Suprapubic skin (tissue), 4 donors: ENCODE measurements around the gene ARFGEF3. TPM values are rescaled to one million over a fixed set of nuclear protein-coding genes. Genes with fewer than 3 reads are reported as not detected.

Source experiments
- DNase-seq, 2 donors: peaks; one replicate each; pipeline ENCODE4 v3.0.0-alpha.2; 2019; ENCODE audit warnings: low spot score in 2 of 2
- H3K27ac ChIP-seq: fragments of 200-600 bp; sonication (generic); one replicate; pipeline ENCODE4 v1.5.1; 2019
- H3K27me3 ChIP-seq: fragments of 200-600 bp; sonication (generic); one replicate; pipeline ENCODE4 v1.5.1; 2019
- H3K36me3 ChIP-seq: fragments of 200-600 bp; sonication (generic); one replicate; pipeline ENCODE4 v1.5.1; 2019
- H3K4me1 ChIP-seq: fragments of 200-600 bp; sonication (generic); one replicate; pipeline ENCODE4 v1.5.1; 2019
- H3K4me3 ChIP-seq: fragments of 200-600 bp; sonication (generic); one replicate; pipeline ENCODE4 v1.5.1; 2019; ENCODE audit warnings: mild to moderate bottlenecking
- H3K9me3 ChIP-seq: fragments of 200-600 bp; sonication (generic); one replicate; pipeline ENCODE4 v1.5.1; 2019
- EP300 ChIP-seq: sonication (generic); formaldehyde crosslinking; IDR thresholded peaks from one replicate; pipeline ENCODE4 v1.6.1; 2017; ENCODE audit warnings: antibody characterized with exemption
- POLR2A ChIP-seq, 2 donors: fragments of 450-650 bp; IDR thresholded peaks; one replicate each; pipeline ENCODE4 v1.6.1; 2017; ENCODE audit warnings: antibody characterized with exemption in 2 of 2, mild to moderate bottlenecking in 2 of 2, moderate library complexity in 2 of 2
- POLR2AphosphoS5 ChIP-seq, 3 donors: sonication (generic); formaldehyde crosslinking; IDR thresholded peaks; one replicate each; pipeline ENCODE4 v1.6.1; 2017; ENCODE audit warnings: antibody characterized with exemption in 3 of 3
- WGBS: methylation state at CpG from one replicate; pipeline ENCODE4 v1.1.5; 2018; 5-methylcytosine and 5-hydroxymethylcytosine counted together
- total RNA-seq, 4 donors: library from RNA; depleted of rRNA; stranded (reverse); fragments of >200 nt; gene quantifications; one replicate each; pipeline ENCODE4 v1.1.0, GENCODE V29; 2016
- TF ChIP-seq, protein P1 (sequence below), 2 donors: fragments of 200-600 bp in 1 of 2; fragments of 450-650 bp in 1 of 2; sonication (generic) in 1 of 2; IDR thresholded peaks; one replicate each; pipeline ENCODE4 v1.5.1; 2016 to 2019; ENCODE audit warnings: antibody characterized with exemption in 2 of 2, mild to moderate bottlenecking in 1 of 2, moderate library complexity in 1 of 2

Gene ARFGEF3
- total RNA-seq, 4 donors from 2014 or later, result 5.1 to 20.6 (median 9.6) TPM

GRCh38 chr6:138241381-138241780 is 79.6 kb downstream of the ARFGEF3 start:
- DNase-seq, result no peak
- no peaks in the 10 kb centered on the region for H3K27me3 ChIP-seq
- no peak overlapping the region for H3K27ac ChIP-seq
- H3K4me3 ChIP-seq, result no peak overlapping the region
- no peaks in the 10 kb centered on the region for H3K36me3 ChIP-seq
- H3K9me3 ChIP-seq, result no peaks in the 10 kb centered on the region
- TF ChIP-seq, protein P1, sequence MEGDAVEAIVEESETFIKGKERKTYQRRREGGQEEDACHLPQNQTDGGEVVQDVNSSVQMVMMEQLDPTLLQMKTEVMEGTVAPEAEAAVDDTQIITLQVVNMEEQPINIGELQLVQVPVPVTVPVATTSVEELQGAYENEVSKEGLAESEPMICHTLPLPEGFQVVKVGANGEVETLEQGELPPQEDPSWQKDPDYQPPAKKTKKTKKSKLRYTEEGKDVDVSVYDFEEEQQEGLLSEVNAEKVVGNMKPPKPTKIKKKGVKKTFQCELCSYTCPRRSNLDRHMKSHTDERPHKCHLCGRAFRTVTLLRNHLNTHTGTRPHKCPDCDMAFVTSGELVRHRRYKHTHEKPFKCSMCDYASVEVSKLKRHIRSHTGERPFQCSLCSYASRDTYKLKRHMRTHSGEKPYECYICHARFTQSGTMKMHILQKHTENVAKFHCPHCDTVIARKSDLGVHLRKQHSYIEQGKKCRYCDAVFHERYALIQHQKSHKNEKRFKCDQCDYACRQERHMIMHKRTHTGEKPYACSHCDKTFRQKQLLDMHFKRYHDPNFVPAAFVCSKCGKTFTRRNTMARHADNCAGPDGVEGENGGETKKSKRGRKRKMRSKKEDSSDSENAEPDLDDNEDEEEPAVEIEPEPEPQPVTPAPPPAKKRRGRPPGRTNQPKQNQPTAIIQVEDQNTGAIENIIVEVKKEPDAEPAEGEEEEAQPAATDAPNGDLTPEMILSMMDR (IDR thresholded peaks at IDR 0.05), result no peak
- TF ChIP-seq POLR2A (IDR thresholded peaks at IDR 0.05), result no peak
- no peak for TF ChIP-seq POLR2AphosphoS5 (IDR thresholded peaks at IDR 0.05)
- no peak for TF ChIP-seq EP300
- WGBS, result 69% methylated on average over 3 of the region's 3 CpGs
- H3K4me1 ChIP-seq, result no peaks in the 10 kb centered on the region

- Histone ChIP-seq H3K27ac (no peak overlapping the region), H3K36me3 (no peaks in the 10 kb centered on the region), H3K27me3 (no peaks in the 10 kb centered on the region), H3K9me3 (no peaks in the 10 kb centered on the region), H3K4me3 (no peak overlapping the region), H3K4me1 (no peaks in the 10 kb centered on the region)
- 92% methylated on average over 6 of the region's 6 CpGs for WGBS
- no peak for DNase-seq
- TF ChIP-seq POLR2AphosphoS5 (IDR thresholded peaks at IDR 0.05) (no peak), POLR2A (IDR thresholded peaks at IDR 0.05) (no peak), EP300 (no peak)
- TF ChIP-seq, protein P1 (IDR thresholded peaks at IDR 0.05), result no peak
These were observed 80.2 kb downstream of the ARFGEF3 start for GRCh38 chr6:138241934-138242333.

DNA sequence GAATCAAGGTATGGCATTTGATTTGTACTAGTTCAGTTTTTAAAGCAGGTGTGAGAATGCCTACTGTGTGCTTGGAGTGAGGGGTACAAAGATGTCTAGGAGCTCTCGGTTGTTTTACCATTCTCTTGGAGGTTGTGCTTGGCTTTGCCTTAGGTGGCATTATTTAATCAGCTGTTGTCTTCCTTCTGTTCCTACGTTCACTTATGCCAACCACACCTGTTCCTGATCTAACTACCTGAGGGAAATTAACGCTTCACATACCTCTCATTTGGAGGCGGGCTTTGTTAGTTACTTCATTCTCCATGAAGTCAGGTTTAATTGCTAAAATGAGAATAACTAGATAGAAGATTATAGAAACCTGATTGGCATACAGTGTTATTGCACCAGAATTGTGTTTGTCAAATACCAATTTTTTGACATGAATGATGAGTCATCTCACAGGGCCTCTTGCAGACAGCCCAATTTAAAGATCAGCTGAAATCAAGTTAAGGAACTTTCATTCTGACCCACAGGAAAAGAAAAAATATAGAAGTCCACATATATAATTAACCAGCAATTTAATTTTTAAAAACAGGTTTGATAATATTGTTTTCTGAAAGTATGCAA is 81.4 kb downstream of the ARFGEF3 start:
- no peak for DNase-seq
- H3K9me3 ChIP-seq, result no peaks in the 10 kb centered on the region
- 56% methylated on average over 4 of the region's 4 CpGs for WGBS
- H3K27ac ChIP-seq, result no peak overlapping the region
- no peaks in the 10 kb centered on the region for H3K36me3 ChIP-seq
- H3K4me3 ChIP-seq, result no peak overlapping the region
- H3K27me3 ChIP-seq, result no peaks in the 10 kb centered on the region
- TF ChIP-seq, protein P1 (IDR thresholded peaks at IDR 0.05), result no peak
- TF ChIP-seq POLR2A (IDR thresholded peaks at IDR 0.05), result no peak
- no peak for TF ChIP-seq EP300
- TF ChIP-seq POLR2AphosphoS5 (IDR thresholded peaks at IDR 0.05), result no peak
- H3K4me1 ChIP-seq, result no peaks in the 10 kb centered on the region

- WGBS, result 76% methylated on average over 3 of the region's 3 CpGs
- DNase-seq, result no peak
- no peak overlapping the region for H3K4me3 ChIP-seq
- no peaks in the 10 kb centered on the region for H3K36me3 ChIP-seq
- H3K9me3 ChIP-seq, result no peaks in the 10 kb centered on the region
- no peaks in the 10 kb centered on the region for H3K27me3 ChIP-seq
- H3K27ac ChIP-seq, result no peak overlapping the region
- peaks cover 8% of the 10 kb centered on the region for H3K4me1 ChIP-seq
- TF ChIP-seq POLR2A (IDR thresholded peaks at IDR 0.05) (no peak), POLR2AphosphoS5 (IDR thresholded peaks at IDR 0.05) (no peak), EP300 (no peak)
- TF ChIP-seq, protein P1 (IDR thresholded peaks at IDR 0.05), result no peak
These were observed 84.0 kb downstream of the ARFGEF3 start for GRCh38 chr6:138245751-138246150.

GRCh38 chr6:138246650-138247440 is 85.1 kb downstream of the ARFGEF3 start:
- WGBS, result 89% methylated on average over 3 of the region's 3 CpGs
- no peak overlapping the region for H3K27ac ChIP-seq
- TF ChIP-seq POLR2A (IDR thresholded peaks at IDR 0.05), result no peak
- no peak for TF ChIP-seq POLR2AphosphoS5 (IDR thresholded peaks at IDR 0.05)
- TF ChIP-seq, protein P1 (IDR thresholded peaks at IDR 0.05), result no peak
- no peak for TF ChIP-seq EP300
- DNase-seq, result no peak
- H3K4me1 ChIP-seq, result peaks cover 9% of the 10 kb centered on the region
- H3K36me3 ChIP-seq, result no peaks in the 10 kb centered on the region
- H3K9me3 ChIP-seq, result no peaks in the 10 kb centered on the region
- H3K4me3 ChIP-seq, result no peak overlapping the region
- H3K27me3 ChIP-seq, result no peaks in the 10 kb centered on the region
